IPS DF 19.7 (cell line): ENCODE measurements around the gene C3orf38.
"Not testable (repeated sequence)": the region's sequence is repeated elsewhere in the genome, so short reads cannot be mapped to it uniquely, and the experiment has no call there.

Experiments
- DNase-seq: peaks from one replicate; pipeline ENCODE4 v3.0.0-alpha.2; 2013; ENCODE audit warnings: low read depth, low spot score

C3orf38 gene

GRCh38 chr3:88152841-88153240, 3.1 kb downstream of the C3orf38 start:
- no peak for DNase-seq

- DNase-seq, result no peak
Measured at GRCh38 chr3:88166419-88166971, 16.7 kb downstream of the C3orf38 start.

- no peak for DNase-seq
Measured at GRCh38 chr3:88167173-88167572, 17.4 kb downstream of the C3orf38 start.

- no peak for DNase-seq
Measured at GRCh38 chr3:88167704-88168103, 17.9 kb downstream of the C3orf38 start.

- no peak for DNase-seq
Measured at GRCh38 chr3:88168171-88168570, 18.4 kb downstream of the C3orf38 start.

- no peak for DNase-seq
Measured at GRCh38 chr3:88180398-88180999, 30.7 kb downstream of the C3orf38 start.

- DNase-seq, result not testable (repeated sequence)
Measured at GRCh38 chr3:88182165-88182918, 32.6 kb downstream of the C3orf38 start.

GRCh38 chr3:88188436-88188835, 38.7 kb downstream of the C3orf38 start:
- no peak for DNase-seq

- no peak for DNase-seq
Measured at GRCh38 chr3:88189361-88189810, 39.6 kb downstream of the C3orf38 start.

- DNase-seq, result no peak
Measured at GRCh38 chr3:88191872-88192409, 42.2 kb downstream of the C3orf38 start.

- no peak for DNase-seq
Measured at GRCh38 chr3:88192631-88193030, 42.9 kb downstream of the C3orf38 start.

GRCh38 chr3:88195951-88196434, 46.2 kb downstream of the C3orf38 start:
- DNase-seq, result no peak

- DNase-seq, result no peak
Measured at GRCh38 chr3:88198121-88198520, 48.4 kb downstream of the C3orf38 start.

GRCh38 chr3:88203642-88204055, 53.9 kb downstream of the C3orf38 start:
- no peak for DNase-seq
